Neuronal stem cell (in vitro differentiated cells): ENCODE measurements around the gene JAML.

Experiments
- DNase-seq: peaks from one replicate; pipeline ENCODE4 v3.0.0-alpha.2; 2013; ENCODE audit warnings: low spot score
- H2AFZ ChIP-seq: one replicate; pipeline ENCODE4 v1.6.1; 2013; ENCODE audit warnings: mild to moderate bottlenecking, low read length, inconsistent platforms
- H2AK5ac ChIP-seq: 2 replicates; pipeline ENCODE4 v1.6.1; 2013; ENCODE audit warnings: low read depth, mild to moderate bottlenecking, inconsistent platforms, low read length, moderate library complexity, mixed read lengths
- H2BK120ac ChIP-seq: 2 replicates; pipeline ENCODE4 v1.6.1; 2013; ENCODE audit warnings: low read depth, mild to moderate bottlenecking, inconsistent platforms, low read length, moderate library complexity, mixed read lengths
- H2BK12ac ChIP-seq: one replicate; pipeline ENCODE4 v1.6.1; 2013; ENCODE audit warnings: low read length, inconsistent platforms
- H2BK15ac ChIP-seq: 2 replicates; pipeline ENCODE4 v1.6.1; 2013; ENCODE audit warnings: mild to moderate bottlenecking, low read length, inconsistent platforms, mixed read lengths
- H2BK5ac ChIP-seq: one replicate; pipeline ENCODE4 v1.6.1; 2013; ENCODE audit warnings: inconsistent platforms, mild to moderate bottlenecking, low read length, moderate library complexity
- H3K14ac ChIP-seq: one replicate; pipeline ENCODE4 v1.6.1; 2013; ENCODE audit warnings: low read length, inconsistent platforms
- H3K18ac ChIP-seq: 2 replicates; pipeline ENCODE4 v1.6.1; 2013; ENCODE audit warnings: low read length, inconsistent platforms
- H3K23ac ChIP-seq: 2 replicates; pipeline ENCODE4 v1.6.1; 2013; ENCODE audit warnings: low read depth, mild to moderate bottlenecking, mixed read lengths, low read length, inconsistent platforms; ENCODE audit not compliant: poor library complexity
- H3K27ac ChIP-seq: replicated peaks from 3 replicates; pipeline ENCODE4 v1.5.1; 2013; ENCODE audit warnings: low read length, inconsistent platforms
- H3K27me3 ChIP-seq, 3 experiments: 2 replicates each; pipeline ENCODE4 v1.6.1; 2013; ENCODE audit warnings: low read length in 3 of 3, mild to moderate bottlenecking in 2 of 3, inconsistent platforms in 1 of 3, low read depth in 1 of 3, mixed read lengths in 1 of 3, moderate library complexity in 1 of 3; ENCODE audit not compliant: control insufficient read depth in 3 of 3, insufficient read depth in 3 of 3
- H3K36me3 ChIP-seq, 2 donors: replicated peaks in 1 of 2; 2 replicates each; pipeline ENCODE4 v1.6.1; 2013; ENCODE audit warnings: low read length in 2 of 2; ENCODE audit not compliant: control insufficient read depth in 2 of 2, insufficient read depth in 2 of 2
- H3K4ac ChIP-seq: 2 replicates; pipeline ENCODE4 v1.6.1; 2013; ENCODE audit warnings: inconsistent platforms, mild to moderate bottlenecking, low read length, moderate library complexity
- H3K4me1 ChIP-seq, 2 donors: 1 replicate in 1 of 2; 2 replicates in 1 of 2; pipeline ENCODE4 v1.6.1; 2013; ENCODE audit warnings: low read length in 2 of 2, low read depth in 1 of 2; ENCODE audit not compliant: control insufficient read depth in 2 of 2, insufficient read depth in 1 of 2
- H3K4me2 ChIP-seq: one replicate; pipeline ENCODE4 v1.6.1; 2013; ENCODE audit warnings: mild to moderate bottlenecking, low read length, inconsistent platforms; ENCODE audit not compliant: insufficient read depth, poor library complexity, severe bottlenecking
- H3K4me3 ChIP-seq, 2 donors: 2 replicates each; pipeline ENCODE4 v1.5.1; 2013; ENCODE audit warnings: low read length in 2 of 2, mild to moderate bottlenecking in 2 of 2, inconsistent platforms in 1 of 2, moderate library complexity in 1 of 2
- H3K79me1 ChIP-seq: one replicate; pipeline ENCODE4 v1.6.1; 2013; ENCODE audit warnings: low read depth, mild to moderate bottlenecking, inconsistent platforms, low read length, moderate library complexity
- H3K9ac ChIP-seq: one replicate; pipeline ENCODE4 v1.6.1; 2013; ENCODE audit warnings: mild to moderate bottlenecking, low read depth, low read length, inconsistent platforms; ENCODE audit not compliant: poor library complexity
- H3K9me3 ChIP-seq, 2 donors: replicated peaks in 1 of 2; 2 replicates each; pipeline versions ENCODE3 to v1.6.1; 2013; ENCODE audit warnings: low read length in 2 of 2, mild to moderate bottlenecking in 2 of 2, inconsistent platforms in 1 of 2, low read depth in 1 of 2, mixed read lengths in 1 of 2, moderate library complexity in 1 of 2; ENCODE audit not compliant: control insufficient read depth in 2 of 2, insufficient read depth in 1 of 2
- H4K8ac ChIP-seq: one replicate; pipeline ENCODE4 v1.6.1; 2013; ENCODE audit warnings: low read depth, mild to moderate bottlenecking, inconsistent platforms, low read length, moderate library complexity
- H4K91ac ChIP-seq: one replicate; pipeline ENCODE4 v1.6.1; 2013; ENCODE audit warnings: low read length, low read depth, mild to moderate bottlenecking, inconsistent platforms; ENCODE audit not compliant: poor library complexity
- WGBS, 2 donors: extraction: QIAGEN DNeasy Blood & Tissue Kit; methylation state at CpG; one replicate each; pipeline ENCODE4 v1.1.7; 2013; ENCODE audit warnings: missing lambda C conversion rate in 2 of 2, mixed read lengths in 1 of 2; ENCODE audit not compliant: insufficient read length in 2 of 2, insufficient replicate concordance in 1 of 2; ENCODE audit errors: extremely low coverage in 2 of 2; 5-methylcytosine and 5-hydroxymethylcytosine counted together

JAML gene

DNA sequence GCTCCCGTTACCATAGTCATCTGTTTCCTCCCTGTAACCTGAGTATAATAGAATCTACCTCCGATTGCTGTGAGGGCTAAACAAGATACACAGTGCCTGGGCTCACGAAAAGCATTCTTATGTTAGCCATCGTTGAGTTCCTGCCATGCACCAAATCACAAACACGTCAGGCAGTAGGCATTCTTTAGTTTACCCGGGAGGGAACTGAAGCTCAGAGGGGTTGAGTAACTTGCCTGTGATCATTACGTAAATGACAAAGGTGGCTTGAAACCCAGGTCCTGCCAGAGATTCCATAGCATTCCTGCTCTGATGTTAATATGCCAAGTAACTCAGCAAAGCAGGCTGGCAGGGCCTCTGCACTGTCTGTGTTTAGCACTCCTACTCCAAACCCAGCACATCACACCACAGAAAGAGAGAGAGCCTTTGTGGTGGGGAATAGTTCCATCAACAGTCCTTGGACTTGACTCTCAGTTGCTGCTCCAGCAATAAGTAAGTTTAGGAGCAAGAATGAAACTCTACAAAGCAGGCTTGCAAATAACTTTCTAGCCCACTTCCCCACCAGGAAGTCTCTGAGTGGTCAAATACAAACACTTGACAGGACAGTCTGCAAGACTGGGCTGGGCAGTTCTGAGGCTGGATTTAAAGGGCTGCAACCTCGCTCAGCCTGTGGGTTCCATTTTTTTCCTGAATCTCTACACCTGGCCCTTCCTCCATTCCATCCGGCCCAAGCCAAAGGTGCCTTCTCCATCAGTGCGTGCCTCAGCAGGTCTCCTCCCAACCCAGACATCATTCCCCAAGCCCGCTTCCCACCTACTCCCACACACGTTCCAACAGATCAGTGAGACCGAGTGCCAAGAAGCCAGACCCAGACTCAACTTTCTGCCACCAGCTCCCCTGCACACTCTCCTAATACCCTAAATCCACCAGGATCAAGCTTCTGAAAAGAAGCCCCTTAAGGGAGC lies 49.5 kb downstream of the JAML start:
- H2BK15ac ChIP-seq = no peak overlapping the region
- H3K23ac ChIP-seq = peak overlapping the region; percentile 30
- H2BK120ac ChIP-seq = no peak overlapping the region
- DNase-seq = no peak
- no peak overlapping the region for H3K4me3 ChIP-seq
- no peak overlapping the region for H2AK5ac ChIP-seq
- no peak overlapping the region for H3K4ac ChIP-seq
- H3K36me3 ChIP-seq = no peaks in the 10 kb centered on the region
- no peak overlapping the region for H2BK5ac ChIP-seq
- H3K4me1 ChIP-seq = peaks cover 0 to 19% of the 10 kb centered on the region in 2 donors
- no peak overlapping the region for H2BK12ac ChIP-seq
- no peak overlapping the region for H3K9ac ChIP-seq
- H4K91ac ChIP-seq = no peak overlapping the region
- peaks cover 0 to 58% (median 36%) of the 10 kb centered on the region in 3 experiments for H3K27me3 ChIP-seq
- no peaks in the 10 kb centered on the region for H3K9me3 ChIP-seq
- peak overlapping the region; percentile 75 for H3K4me2 ChIP-seq
- H3K79me1 ChIP-seq = no peaks in the 10 kb centered on the region
- H3K18ac ChIP-seq = no peak overlapping the region
- WGBS, 2 donors = no CpG with 5 or more reads among the region's 13 CpGs
- peak overlapping the region; percentile 69 for H2AFZ ChIP-seq
- H4K8ac ChIP-seq = no peak overlapping the region
- H3K14ac ChIP-seq = no peak overlapping the region
- H3K27ac ChIP-seq = no peak overlapping the region

GRCh38 chr11:118174006-118174567 lies 50.7 kb downstream of the JAML start:
- Histone ChIP-seq H3K9me3 (no peaks in the 10 kb centered on the region), H2BK5ac (no peak overlapping the region), H3K18ac (peak overlapping the region; percentile 15), H4K8ac (no peak overlapping the region), H3K79me1 (no peaks in the 10 kb centered on the region), H2BK120ac (no peak overlapping the region), H3K4ac (no peak overlapping the region), H3K14ac (no peak overlapping the region), H2AFZ (no peak overlapping the region), H3K4me3 (no peak overlapping the region), H3K36me3 (no peaks in the 10 kb centered on the region), H4K91ac (no peak overlapping the region), H3K23ac (no peak overlapping the region), H3K9ac (no peak overlapping the region), H3K4me2 (no peak overlapping the region), H3K4me1 (peaks cover 0 to 15% of the 10 kb centered on the region in 2 donors), H2AK5ac (no peak overlapping the region), H3K27ac (no peak overlapping the region), H2BK12ac (no peak overlapping the region), H2BK15ac (no peak overlapping the region), H3K27me3 (peaks cover 0 to 70% (median 44%) of the 10 kb centered on the region in 3 experiments)
- no CpG with 5 or more reads among the region's 9 CpGs for WGBS, 2 donors
- no peak for DNase-seq

DNA sequence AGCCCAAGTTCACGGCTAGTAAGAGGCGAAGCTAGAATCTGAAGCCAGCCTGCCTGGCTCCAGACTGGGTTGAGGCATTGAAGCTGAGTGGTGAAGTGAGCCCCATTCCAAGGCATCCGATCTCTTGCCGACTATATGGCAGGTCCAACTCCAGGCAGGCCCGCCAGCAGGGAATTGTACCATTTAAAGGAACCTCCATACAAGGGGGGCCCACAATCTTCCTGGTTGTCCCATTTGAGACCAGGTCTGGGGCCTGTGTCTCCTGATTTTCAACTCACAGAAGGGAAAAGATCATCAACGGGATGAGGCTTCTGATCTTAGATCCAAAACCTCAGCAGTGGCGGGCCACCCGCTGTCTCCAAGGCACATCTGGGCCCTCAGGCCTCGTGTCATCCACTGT lies 52.5 kb downstream of the JAML start:
- H2BK120ac ChIP-seq = no peak overlapping the region
- no peak overlapping the region for H4K91ac ChIP-seq
- WGBS, 2 donors = no CpG with 5 or more reads among the region's 9 CpGs
- no peak overlapping the region for H2BK5ac ChIP-seq
- no peak overlapping the region for H3K18ac ChIP-seq
- H3K4me3 ChIP-seq = no peak overlapping the region
- no peak overlapping the region for H2AK5ac ChIP-seq
- peaks cover 0 to 87% (median 46%) of the 10 kb centered on the region in 3 experiments for H3K27me3 ChIP-seq
- no peak overlapping the region for H3K14ac ChIP-seq
- H3K9me3 ChIP-seq = no peaks in the 10 kb centered on the region
- no peaks in the 10 kb centered on the region for H3K36me3 ChIP-seq
- H2BK15ac ChIP-seq = no peak overlapping the region
- H3K79me1 ChIP-seq = no peaks in the 10 kb centered on the region
- no peak overlapping the region for H4K8ac ChIP-seq
- H3K23ac ChIP-seq = no peak overlapping the region
- H3K4me2 ChIP-seq = no peak overlapping the region
- H2AFZ ChIP-seq = no peak overlapping the region
- DNase-seq = no peak
- H2BK12ac ChIP-seq = no peak overlapping the region
- H3K4ac ChIP-seq = no peak overlapping the region
- H3K9ac ChIP-seq = no peak overlapping the region
- H3K4me1 ChIP-seq = peaks cover 0 to 15% of the 10 kb centered on the region in 2 donors
- no peak overlapping the region for H3K27ac ChIP-seq
